ENCODE measurements around the gene GHR.

The GHR gene

DNA sequence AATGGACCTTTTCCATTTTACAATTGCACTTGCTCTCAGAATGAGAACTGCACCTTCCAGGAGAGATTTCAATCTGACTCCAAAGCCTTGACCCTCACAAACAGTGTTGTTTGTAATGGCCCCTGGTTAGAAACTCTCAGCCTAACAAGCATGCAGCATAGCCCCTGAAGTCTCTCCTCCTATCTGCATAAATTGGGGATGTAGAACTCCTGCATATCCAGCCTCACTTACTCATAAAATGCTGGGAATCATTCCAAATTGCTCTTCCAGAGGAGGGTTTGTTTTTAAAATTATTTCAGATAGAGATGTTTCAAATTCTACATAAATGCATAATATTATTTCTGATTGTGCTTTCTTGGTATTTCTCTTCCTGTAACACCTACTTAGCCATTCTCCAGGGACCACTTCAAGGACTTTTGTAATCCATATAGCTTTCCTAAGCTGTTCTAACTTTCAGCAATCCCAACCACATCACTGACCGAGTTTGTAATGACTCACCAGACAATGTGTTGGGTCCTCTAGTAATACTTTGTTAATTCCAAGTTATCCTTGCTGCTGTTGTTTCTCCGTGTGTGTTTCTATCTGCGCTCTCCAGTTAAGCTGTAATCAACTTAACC, 189.6 kb downstream of the GHR start:
- no peak for DNase-seq

- no peak for DNase-seq
Measured at GRCh38 chr5:42614509-42614908, 191.3 kb downstream of the GHR start.

DNA sequence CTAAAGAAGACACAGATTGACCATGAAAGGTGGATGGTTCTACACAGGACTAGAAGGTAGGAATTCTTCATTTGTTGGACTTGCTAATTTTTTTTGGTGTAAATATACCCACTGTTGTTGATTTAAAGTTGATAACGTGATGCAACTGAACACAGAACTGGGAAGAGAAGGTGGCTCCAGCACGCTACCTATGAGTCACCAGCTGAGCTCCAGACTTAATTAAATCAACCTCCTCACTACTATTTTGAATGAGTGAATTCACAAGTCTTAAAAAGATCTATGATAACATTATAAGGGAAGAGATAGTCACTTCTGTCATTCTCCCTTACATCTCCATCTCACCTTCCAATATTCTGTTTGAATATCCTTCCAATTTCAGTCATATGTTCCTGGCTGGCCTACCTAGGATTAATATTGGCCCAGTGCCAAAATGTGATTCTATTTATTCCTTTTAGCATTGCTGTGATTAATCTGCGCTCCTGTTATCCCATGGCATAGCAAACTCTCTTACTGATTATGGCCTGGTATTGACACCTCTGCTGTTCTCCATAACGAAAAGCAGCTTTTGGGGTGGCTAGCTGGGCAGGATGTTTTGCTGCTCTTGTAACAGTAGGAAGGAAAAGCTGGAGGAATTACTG, 197.5 kb downstream of the GHR start:
- no peak for DNase-seq

DNA sequence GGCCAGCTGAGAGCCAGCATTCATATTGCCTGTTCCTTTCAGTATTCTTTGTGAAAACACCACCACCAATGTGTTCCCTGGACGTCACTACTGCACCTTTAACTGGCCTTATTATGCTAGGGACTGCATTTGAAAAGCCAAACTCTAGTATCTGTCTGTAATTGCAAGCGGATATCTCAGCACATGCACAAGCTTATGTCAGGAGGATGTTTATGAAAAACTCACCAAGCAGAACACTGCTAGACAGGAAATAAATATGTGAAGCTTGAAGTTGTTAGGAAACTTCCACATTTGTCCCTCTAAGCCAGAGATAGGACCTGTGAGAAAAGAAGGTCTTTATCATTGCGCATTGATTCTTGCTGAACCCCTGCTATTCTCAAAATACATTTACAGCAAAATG, 198.0 kb downstream of the GHR start:
- no peak for DNase-seq

- no peak for DNase-seq
Measured at GRCh38 chr5:42621662-42622061, 198.4 kb downstream of the GHR start.

- DNase-seq, result no peak
Measured at GRCh38 chr5:42624912-42625311, 201.7 kb downstream of the GHR start.

DNA sequence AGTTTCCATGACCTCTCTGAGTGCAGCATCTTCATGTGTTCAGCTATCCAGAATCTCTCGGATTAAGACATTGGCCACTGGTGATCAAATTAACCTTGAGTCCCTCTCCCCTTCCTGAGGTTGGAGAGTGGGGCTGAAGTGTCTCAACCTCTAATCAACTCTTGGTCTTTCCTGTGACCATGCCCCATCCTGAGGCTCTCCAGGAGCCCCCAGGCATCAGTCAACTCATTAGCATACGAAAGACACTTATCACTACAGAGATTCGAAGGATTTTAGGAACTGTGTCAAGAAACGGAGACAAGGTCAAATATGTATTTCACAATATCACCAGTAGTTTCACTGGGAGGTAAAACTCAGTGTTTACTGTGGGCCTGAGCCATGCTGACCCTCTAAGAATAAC, 203.2 kb downstream of the GHR start:
- no peak for DNase-seq

- DNase-seq, result no peak
Measured at GRCh38 chr5:42628821-42629220, 205.6 kb downstream of the GHR start.

DNA sequence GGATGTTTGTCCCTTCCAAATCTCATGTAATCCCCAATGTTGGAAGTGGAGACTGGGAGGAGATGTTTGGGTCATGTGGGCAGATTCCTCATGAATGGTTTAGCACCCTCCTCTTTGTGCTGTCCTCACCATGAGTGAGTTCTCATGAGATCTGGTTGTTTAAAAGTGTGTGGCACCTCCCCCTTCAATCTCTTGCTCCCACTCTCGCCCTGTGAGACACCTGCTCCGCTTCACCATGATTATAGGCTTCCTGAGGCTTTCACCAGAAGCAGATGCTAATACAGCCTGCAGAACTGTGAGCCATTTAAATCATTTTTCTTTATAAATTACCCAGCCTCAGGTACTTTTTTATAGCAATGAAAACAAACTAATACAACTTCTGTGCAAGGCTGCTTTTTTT, 206.0 kb downstream of the GHR start:
- DNase-seq, result no peak

DNA sequence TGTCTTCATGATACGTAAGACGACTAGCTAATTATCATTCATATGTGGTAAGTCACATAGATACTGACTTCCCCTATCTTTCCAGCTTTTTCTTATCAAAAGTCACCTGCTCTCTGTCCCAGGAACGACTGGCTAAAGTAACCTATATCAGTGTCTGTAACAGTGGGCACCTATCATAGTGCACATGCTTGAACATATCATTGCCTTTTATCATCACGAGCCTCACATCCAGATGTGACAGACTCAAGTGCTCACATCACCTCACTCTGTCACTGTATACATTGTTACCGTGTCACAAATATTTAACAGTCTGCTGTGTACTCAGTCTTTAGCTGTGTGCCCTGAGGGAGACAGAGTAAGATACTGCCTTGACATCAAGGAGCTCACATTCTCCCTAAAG, 208.0 kb downstream of the GHR start:
- no peak for DNase-seq

GRCh38 chr5:42632354-42632900, 209.2 kb downstream of the GHR start:
- DNase-seq, result no peak

DNA sequence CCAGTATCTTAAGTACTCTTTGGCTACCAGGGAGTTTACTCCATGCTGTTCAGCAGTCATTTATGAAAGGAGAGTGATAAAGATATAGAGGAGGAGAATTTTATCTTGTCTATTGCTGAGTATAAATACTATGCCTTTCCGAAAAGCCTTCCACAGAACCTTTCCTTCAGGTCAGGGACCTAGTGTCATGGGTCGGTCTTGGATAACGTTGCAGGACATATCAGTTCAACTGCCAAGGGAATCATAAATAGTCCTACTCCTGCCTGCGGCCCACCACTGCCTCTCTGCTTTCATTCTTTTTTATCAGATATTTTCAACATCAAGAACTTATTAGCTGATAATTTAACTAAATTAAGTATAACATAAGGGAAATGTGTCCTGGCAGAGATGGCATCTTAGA, 211.3 kb downstream of the GHR start:
- no peak for DNase-seq

- no peak for DNase-seq
Measured at GRCh38 chr5:42636425-42636824, 213.2 kb downstream of the GHR start.

- no peak for DNase-seq
Measured at GRCh38 chr5:42636946-42637345, 213.7 kb downstream of the GHR start.

DNA sequence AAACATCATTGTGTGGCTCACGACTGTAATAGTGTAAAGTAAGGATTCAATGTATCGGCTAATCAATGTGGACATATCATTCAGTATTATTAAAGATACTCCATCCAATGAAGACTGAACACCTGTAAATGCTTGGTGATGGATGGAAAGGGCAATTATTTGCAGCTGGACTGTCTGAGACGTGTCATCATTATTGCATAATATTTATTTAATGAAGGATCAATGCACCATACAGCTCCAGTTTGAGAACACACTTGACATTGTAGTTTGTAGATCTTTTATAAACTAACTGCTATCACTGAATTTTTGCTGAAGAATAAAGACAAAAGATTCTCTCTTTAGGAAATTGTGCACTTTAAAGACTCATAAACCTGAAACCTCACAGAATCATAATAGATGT, 215.7 kb downstream of the GHR start:
- DNase-seq, result no peak

DNA sequence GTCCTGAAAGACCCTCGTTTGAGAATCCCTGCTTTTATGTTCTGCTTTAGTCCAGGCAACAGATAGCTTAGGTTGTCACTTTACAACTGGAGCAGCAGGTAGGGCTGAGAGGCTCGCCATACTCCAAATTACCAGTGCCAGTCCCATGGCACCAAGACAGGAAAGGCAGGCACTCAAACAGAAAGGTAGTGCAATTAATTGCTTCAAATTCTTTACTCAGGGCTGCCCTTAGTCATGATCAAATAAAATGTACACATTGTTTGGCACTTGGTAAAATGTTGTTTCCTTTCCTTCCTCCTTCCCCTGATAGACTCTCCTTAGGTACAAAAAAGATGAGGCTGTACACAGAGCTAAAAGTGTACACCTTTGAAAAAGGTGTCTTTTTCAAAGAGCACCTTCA, 217.6 kb downstream of the GHR start:
- DNase-seq, result no peak

DNA sequence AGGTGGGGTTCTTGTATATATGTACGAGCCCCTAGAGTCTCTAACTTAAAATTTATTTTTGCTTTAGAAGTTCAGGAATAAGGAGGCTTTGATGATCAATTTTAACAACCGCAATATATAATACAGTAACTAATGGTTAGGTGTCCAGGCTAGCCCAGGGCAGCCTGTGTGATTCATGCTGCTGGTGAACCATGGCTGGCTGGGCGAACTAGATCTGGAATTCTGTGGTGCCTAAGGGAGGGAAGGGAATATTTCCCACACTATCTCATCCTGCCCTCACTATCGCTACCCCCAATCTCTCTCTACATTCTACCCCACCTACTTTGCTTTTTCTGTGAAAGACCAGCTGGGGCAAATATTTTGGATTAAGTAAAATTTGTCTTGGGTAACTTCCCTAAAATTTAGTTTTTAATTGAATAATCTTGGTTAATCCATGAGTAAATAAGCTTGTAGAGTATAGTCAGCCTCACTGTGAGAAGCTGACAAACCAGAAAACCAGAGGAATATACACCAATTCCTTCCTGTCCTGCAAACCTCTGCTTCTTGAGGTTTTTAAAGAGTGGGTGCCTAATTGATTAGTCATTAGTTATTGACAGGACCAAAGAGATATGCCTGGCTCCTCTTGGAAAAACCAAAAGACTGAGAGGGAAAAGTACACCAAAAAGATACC, 218.2 kb downstream of the GHR start:
- DNase-seq, result no peak

- DNase-seq, result no peak
Measured at GRCh38 chr5:42642006-42642405, 218.8 kb downstream of the GHR start.

- DNase-seq, result no peak
Measured at GRCh38 chr5:42643360-42643759, 220.1 kb downstream of the GHR start.

- no peak for DNase-seq
Measured at GRCh38 chr5:42645138-42645537, 221.9 kb downstream of the GHR start.

DNA sequence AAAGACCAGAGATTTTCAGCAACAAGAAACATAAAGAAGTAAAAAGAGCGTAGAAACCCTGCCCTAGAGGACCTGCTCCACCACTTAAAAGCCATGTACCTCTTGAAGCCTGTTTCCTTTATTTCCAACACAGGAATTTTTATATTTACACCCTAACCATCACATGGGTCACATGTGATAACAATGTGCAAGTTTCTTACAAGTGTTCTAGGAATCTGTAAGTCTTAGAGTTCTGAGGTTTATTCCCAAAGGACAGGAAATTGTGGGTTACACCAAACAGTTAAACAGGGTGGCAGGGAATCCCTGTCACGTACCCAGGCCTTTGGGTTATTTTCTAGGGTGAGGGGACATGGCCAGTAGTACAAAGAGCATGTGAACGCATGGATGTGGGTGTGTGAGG, 224.8 kb downstream of the GHR start:
- no peak for DNase-seq

DNA sequence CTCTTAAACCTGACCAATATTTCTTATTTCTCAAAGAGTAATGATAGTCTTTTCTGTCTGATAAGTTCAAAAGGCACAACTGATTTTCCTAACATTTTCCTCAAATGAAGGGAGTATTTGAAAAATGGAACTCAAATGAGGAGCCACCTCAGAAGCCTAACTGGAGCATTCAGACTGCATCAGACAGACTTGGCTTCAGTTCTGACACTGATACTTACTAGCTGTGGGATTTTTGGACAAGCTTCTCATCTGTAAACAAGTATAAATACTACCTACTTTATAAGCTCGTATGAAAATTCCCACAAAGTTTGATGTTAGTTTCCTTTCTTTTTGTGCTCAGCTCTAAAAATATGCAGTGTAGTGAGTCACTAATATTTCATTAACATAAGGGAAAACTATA, 225.7 kb downstream of the GHR start:
- DNase-seq, result no peak

DNA sequence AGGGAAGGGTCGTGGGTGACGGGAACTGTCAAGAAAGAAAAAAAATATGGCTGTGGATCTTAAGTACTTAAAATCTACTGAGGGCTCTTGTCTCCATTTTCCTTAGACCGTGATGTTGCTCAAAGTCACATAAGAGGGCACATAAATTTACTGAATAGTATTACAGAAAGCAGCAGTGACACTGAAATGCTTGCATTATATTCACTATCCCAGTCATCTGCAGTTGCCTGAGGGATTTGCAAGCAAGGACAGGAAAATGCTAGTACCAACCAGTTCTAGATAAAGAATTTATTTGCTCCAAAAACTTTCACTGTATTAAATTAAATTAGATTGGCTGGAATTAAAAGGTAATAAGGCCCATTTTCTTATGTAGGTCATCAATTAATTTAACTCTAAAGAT, 226.8 kb downstream of the GHR start:
- no peak for DNase-seq

DNA sequence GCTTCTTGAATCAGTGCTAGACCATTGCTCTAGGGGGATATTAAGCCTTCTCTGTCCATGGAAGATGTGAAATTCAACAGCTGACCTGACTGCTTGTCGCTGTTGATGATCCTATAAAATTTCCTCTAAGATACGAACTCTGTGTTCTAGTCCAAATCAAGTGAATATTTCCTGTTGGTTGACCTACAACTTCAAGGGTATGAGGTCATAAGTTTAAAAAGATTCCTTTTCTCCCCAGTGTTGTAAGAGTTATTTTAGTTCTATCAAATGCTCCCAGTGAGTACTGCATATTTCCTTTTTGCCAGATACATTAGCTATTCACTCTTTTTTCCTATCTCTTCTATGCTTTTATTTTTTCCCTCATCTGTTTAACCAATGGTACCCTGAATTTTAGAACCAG, 230.5 kb downstream of the GHR start:
- no peak for DNase-seq

Data from stimulated activated CD4-positive, alpha-beta T cell treated with anti-CD3 and anti-CD28 coated beads, Interleukin-2, amount 100 ng/mL, for 48 hours (primary cell).